Measurements from ENCODE around the gene TCF4.

Gene TCF4

GRCh38 chr18:55346961-55347740, 240.8 kb downstream of the TCF4 start:
- TF ChIP-seq TOX (CRISPR knock-in tag; IDR thresholded peaks at IDR 0.05; ENCODE audit: borderline replicate concordance) (no peak), CSDC2 (CRISPR knock-in tag; IDR thresholded peaks at IDR 0.05) (no peak), ESRRG (CRISPR knock-in tag; IDR thresholded peaks at IDR 0.05) (no peak), ARNTL (CRISPR knock-in tag; IDR thresholded peaks at IDR 0.05; ENCODE audit: borderline replicate concordance, low read depth) (no peak), BACH2 (CRISPR knock-in tag; IDR thresholded peaks at IDR 0.05; ENCODE audit: borderline replicate concordance) (no peak), ISL1 (CRISPR knock-in tag; IDR thresholded peaks at IDR 0.05) (no peak)
- ATAC-seq: no peak; the same call in 2 of the 3 replicates

GRCh38 chr18:55346387-55346786, 241.6 kb downstream of the TCF4 start:
- ATAC-seq: no peak
- no peak for TF ChIP-seq ZNF8 (CRISPR knock-in tag; IDR thresholded peaks at IDR 0.05)
- TF ChIP-seq PPARA (CRISPR knock-in tag; IDR thresholded peaks at IDR 0.05; ENCODE audit: borderline replicate concordance): no peak
- peak; percentile 53; the same call in 1 of the 2 replicates for TF ChIP-seq TSHZ2 (CRISPR knock-in tag; IDR thresholded peaks at IDR 0.05)
- no peak for TF ChIP-seq ZNF565 (CRISPR knock-in tag; conservative IDR thresholded peaks at IDR 0.05; ENCODE audit: low read depth)
- TF ChIP-seq RARB (CRISPR knock-in tag; IDR thresholded peaks at IDR 0.05): no peak

- ATAC-seq: no peak
- TF ChIP-seq CREB5 (CRISPR knock-in tag; IDR thresholded peaks at IDR 0.05; ENCODE audit: low read depth) (no peak), ZC3H10 (CRISPR knock-in tag; IDR thresholded peaks at IDR 0.05) (no peak), POU6F1 (CRISPR knock-in tag; IDR thresholded peaks at IDR 0.05; ENCODE audit: borderline replicate concordance, low read depth) (no peak), GLIS3 (CRISPR knock-in tag; IDR thresholded peaks at IDR 0.05) (no peak), ZFP3 (CRISPR knock-in tag; IDR thresholded peaks at IDR 0.05) (no peak), SNAI2 (CRISPR knock-in tag; IDR thresholded peaks at IDR 0.05) (no peak), RARB (CRISPR knock-in tag; IDR thresholded peaks at IDR 0.05) (no peak), ISL1 (CRISPR knock-in tag; IDR thresholded peaks at IDR 0.05) (no peak), OSR1 (CRISPR knock-in tag; IDR thresholded peaks at IDR 0.05) (no peak), PATZ1 (CRISPR knock-in tag; IDR thresholded peaks at IDR 0.05; ENCODE audit: borderline replicate concordance) (no peak), ZNF70 (CRISPR knock-in tag; IDR thresholded peaks at IDR 0.05) (no peak)
Measured at GRCh38 chr18:55345103-55345950, 242.7 kb downstream of the TCF4 start.

Data from SK-N-SH treated with all-trans-retinoic acid at 6 μM for 48 hours (cell line).